Measurements from ENCODE around the gene MSRB3. TPM values are rescaled to one million over a fixed set of nuclear protein-coding genes. Genes with fewer than 3 reads are reported as not detected.
A peak's percentile ranks its signal among the peaks of the same experiment; 100 is the strongest.
"Not testable (repeated sequence)": the region's sequence is repeated elsewhere in the genome, so short reads cannot be mapped to it uniquely, and the experiment has no call there.

Gene MSRB3
- total RNA-seq, 1 donor from 2014 or later: 125 TPM

- peak overlapping the region; percentile 33 for H3K27ac ChIP-seq (replicated peaks)
Measured at GRCh38 chr12:65308006-65308405, 29.5 kb downstream of the MSRB3 start.

DNA sequence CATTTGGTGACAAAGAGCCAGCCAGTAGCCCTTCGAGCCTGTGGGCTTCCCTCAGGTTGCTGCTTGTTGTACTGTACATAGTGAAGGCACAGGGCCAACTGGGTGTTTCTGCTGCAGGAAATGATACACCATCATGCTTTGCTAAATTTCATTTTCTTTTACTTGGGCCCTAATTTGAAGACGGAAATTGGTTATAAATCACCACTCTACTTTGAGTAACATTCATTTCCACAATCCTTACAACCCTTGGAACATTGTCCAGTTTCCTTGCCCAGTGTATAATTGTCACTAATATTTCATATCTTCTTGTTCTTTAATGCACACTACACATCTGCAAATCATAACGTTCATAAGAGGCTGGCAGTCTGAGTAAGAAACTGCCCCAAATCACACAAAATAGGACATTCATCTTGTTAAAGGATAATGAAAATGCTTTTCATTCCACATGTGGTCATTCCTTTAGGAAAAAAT lies 30.2 kb downstream of the MSRB3 start:
- Histone ChIP-seq H3K4me1 (peaks cover 55% of the 10 kb centered on the region), H3K9me3 (replicated peaks) (no peaks in the 10 kb centered on the region), H3K27ac (replicated peaks) (peak overlapping the region; percentile 33), H3K27me3 (ENCODE audit: low read depth) (no peaks in the 10 kb centered on the region), H3K36me3 (no peaks in the 10 kb centered on the region), H3K4me3 (no peak overlapping the region)
- intact Hi-C loops (cut with micrococcal nuclease): no loop called here
- DNase-seq: no peak
- TF ChIP-seq CTCF (IDR thresholded peaks at IDR 0.05; ENCODE audit: borderline replicate concordance): no peak

More at GRCh38 chr12:65308006-65308405, 29.5 kb downstream of the MSRB3 start:
- no peaks in the 10 kb centered on the region for H3K27me3 ChIP-seq (ENCODE audit: low read depth)
- H3K4me3 ChIP-seq: no peak overlapping the region
- no peak for TF ChIP-seq CTCF (IDR thresholded peaks at IDR 0.05; ENCODE audit: borderline replicate concordance)
- intact Hi-C loops (cut with micrococcal nuclease): no loop called here
- DNase-seq: no peak
- no peaks in the 10 kb centered on the region for H3K36me3 ChIP-seq
- H3K4me1 ChIP-seq: peaks cover 61% of the 10 kb centered on the region
- no peaks in the 10 kb centered on the region for H3K9me3 ChIP-seq (replicated peaks)

DNA sequence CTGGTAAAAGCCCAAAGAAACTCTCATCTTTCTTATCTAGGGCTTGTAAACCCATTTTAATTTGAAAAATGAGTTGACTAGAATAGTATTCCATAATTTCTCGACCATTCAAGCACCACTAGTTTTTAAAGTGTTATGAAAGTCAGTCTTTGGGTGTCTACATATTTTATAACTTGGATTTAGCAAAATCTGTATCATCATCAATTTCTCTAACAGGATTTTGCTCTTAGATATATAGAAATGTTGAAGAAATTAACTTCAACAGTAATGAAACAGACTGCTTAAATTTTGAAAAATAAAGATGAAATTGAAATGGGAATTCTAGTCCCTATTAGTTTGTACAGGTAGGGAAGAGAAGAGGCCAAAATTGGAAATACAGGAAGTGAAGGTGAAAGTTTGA lies 32.8 kb downstream of the MSRB3 start:
- intact Hi-C loops (cut with micrococcal nuclease): no loop called here
- peaks cover 39% of the 10 kb centered on the region for H3K4me1 ChIP-seq

GRCh38 chr12:65313719-65314317 lies 35.3 kb downstream of the MSRB3 start:
- Histone ChIP-seq H3K36me3 (no peaks in the 10 kb centered on the region), H3K4me1 (peaks cover 14% of the 10 kb centered on the region), H3K27me3 (ENCODE audit: low read depth) (no peaks in the 10 kb centered on the region), H3K4me3 (no peak overlapping the region), H3K27ac (replicated peaks) (no peak overlapping the region), H3K9me3 (replicated peaks) (no peaks in the 10 kb centered on the region)
- DNase-seq: no peak
- intact Hi-C loops (cut with micrococcal nuclease): no loop called here
- TF ChIP-seq CTCF (IDR thresholded peaks at IDR 0.05; ENCODE audit: borderline replicate concordance): peak; percentile 49

More for the DNA sequence above, 32.8 kb downstream of the MSRB3 start:
- no peaks in the 10 kb centered on the region for H3K9me3 ChIP-seq (replicated peaks)
- H3K27me3 ChIP-seq (ENCODE audit: low read depth): no peaks in the 10 kb centered on the region
- no peaks in the 10 kb centered on the region for H3K36me3 ChIP-seq
- TF ChIP-seq CTCF (IDR thresholded peaks at IDR 0.05; ENCODE audit: borderline replicate concordance): no peak
- H3K4me3 ChIP-seq: no peak overlapping the region
- no peak for DNase-seq
- no peak overlapping the region for H3K27ac ChIP-seq (replicated peaks)

DNA sequence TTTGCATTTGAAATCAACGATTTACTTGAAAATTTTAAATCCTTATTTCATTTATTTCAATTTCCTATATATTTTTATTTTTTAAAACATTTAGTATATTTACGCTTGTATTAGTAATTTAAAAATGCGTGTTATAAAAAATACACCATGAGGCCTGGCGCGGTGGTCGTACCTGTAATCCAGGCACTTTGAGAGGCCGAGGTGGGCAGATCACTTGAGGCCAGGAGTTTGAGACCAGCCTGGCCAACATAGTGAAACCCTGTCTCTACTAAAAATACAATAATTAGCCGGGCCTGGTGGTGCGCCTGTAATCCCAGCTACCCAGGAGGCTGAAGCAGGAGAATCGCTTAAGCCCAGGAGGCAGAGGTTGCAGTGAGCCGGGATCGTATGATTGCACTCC lies 36.8 kb downstream of the MSRB3 start:
- peaks cover 17% of the 10 kb centered on the region for H3K4me1 ChIP-seq
- DNase-seq; H3K9me3 ChIP-seq (replicated peaks); H3K27ac ChIP-seq (replicated peaks); intact Hi-C loops (cut with micrococcal nuclease); H3K36me3 ChIP-seq; H3K4me3 ChIP-seq; H3K27me3 ChIP-seq (ENCODE audit: low read depth): not testable (repeated sequence)

GRCh38 chr12:65318186-65318685 lies 39.8 kb downstream of the MSRB3 start:
- no peak overlapping the region for H3K4me3 ChIP-seq
- peaks cover 14% of the 10 kb centered on the region for H3K4me1 ChIP-seq
- no peak for DNase-seq
- intact Hi-C loops (cut with micrococcal nuclease): no loop called here
- H3K27me3 ChIP-seq (ENCODE audit: low read depth): no peaks in the 10 kb centered on the region
- H3K36me3 ChIP-seq: no peaks in the 10 kb centered on the region
- no peaks in the 10 kb centered on the region for H3K9me3 ChIP-seq (replicated peaks)
- no peak for TF ChIP-seq CTCF (IDR thresholded peaks at IDR 0.05; ENCODE audit: borderline replicate concordance)
- H3K27ac ChIP-seq (replicated peaks): no peak overlapping the region

Measured in left ventricle myocardium inferior (tissue), 1 donor.